Iris pigment epithelial cell (primary cell): ENCODE measurements around the gene GAGE13.
"Not testable (repeated sequence)": the region's sequence is repeated elsewhere in the genome, so short reads cannot be mapped to it uniquely, and the experiment has no call there.

ENCODE experiments used
- DNase-seq: peaks from one replicate; pipeline ENCODE4 v3.0.0-alpha.2; 2011; ENCODE audit warnings: low read depth

The GAGE13 gene, protein sequence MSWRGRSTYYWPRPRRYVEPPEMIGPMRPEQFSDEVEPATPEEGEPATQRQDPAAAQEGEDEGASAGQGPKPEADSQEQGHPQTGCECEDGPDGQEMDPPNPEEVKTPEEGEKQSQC

DNA sequence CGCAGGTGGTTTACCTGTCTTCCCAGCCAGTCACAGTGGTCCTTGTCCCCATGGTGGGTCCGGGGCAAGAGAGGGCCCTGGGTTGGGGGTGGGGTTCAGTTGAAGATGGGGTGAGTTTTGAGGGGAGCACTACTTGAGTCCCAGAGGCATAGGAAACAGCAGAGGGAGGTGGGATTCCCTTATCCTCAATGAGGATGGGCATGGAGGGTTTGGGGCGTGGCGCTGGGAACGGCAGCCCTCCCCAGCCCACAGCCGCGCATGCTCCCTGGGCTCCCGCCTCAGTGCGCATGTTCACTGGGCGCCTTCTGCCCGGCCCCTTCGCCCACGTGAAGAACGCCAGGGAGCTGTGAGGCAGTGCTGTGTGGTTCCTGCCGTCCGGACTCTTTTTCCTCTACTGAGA is at the start of gene GAGE13:
GAGE13 (plus strand) TSS at position 301 of the 400 bp plus-strand sequence. CDS start 1,156 bp downstream, outside the sequence.
- not testable (repeated sequence) for DNase-seq

DNA sequence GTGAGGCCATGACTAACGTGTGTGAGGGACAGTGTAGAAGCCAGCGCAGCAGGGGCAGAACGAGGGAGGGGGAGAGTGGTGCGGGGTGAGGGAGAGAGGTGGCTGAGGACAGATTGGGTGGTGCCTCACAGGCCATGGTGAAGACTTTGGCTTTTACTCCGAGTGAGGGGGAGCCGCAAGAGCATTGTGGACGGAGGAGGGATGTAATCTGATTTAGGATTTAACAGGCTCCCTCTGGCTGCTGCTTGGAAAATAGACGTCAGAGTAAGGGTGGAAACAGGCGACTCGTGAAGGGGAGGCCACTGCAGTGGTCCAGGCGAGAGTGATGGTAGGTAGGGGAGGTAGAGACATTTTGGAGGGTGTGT is 48.8 kb upstream of the GAGE13 start:
- DNase-seq = peak; percentile 20

DNA sequence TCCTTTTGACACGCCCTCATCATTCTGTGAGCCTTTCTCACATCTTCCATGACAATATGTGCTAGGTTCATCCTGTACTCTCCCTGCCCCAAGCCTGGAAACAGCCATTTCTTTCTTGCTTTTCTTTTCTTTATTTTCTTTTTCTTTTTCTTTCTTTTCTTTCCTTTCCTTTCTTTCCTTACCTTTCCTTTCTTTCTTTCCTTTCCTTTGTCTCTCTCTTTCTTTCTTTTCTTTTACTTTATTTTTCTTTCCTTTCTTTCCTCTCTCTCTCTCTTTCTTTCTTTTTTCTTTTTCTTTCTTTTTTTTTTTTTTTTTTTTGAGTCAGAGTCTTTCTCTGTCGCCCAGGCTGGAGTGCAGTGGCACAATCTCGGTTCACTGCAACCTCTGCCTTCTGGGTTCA is 47.2 kb upstream of the GAGE13 start:
- no peak for DNase-seq

DNA sequence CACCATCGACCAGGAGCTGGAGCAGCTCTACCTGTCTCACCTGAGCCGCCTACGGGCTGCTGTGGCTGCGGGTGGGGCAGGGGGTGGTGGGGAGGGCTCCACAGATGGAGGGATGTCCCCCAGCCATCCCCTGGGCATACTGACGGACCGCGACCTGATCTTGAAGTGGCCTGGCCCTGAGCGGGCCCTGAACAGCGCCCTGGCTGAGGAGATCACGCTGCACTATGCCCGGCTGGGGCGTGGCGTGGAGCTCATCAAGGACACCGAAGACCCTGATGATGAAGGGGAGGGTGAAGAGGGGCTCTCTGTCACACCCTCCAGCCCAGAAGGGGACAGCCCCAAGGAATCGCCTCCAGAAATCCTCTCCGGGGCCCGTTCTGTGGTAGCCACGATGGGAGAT is 45.2 kb upstream of the GAGE13 start:
- no peak for DNase-seq

DNA sequence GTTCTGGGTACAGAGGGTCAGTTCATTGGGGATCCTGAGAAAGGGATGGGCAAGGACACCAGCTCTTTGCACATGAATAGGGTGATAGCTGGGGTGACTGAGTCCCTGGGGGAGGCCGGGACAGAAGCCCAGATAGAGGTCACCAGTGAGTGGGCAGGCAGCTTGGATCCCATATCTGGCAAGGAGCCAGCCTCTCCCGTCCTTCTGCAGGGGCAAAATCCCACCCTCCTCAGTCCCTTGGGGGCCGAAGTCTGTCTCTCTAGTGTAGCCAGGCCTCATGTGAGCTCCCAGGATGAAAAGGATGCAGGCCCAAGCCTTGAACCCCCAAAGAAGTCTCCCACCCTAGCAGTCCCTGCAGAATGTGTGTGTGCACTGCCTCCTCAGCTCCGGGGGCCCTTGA is 44.8 kb upstream of the GAGE13 start:
- no peak for DNase-seq

DNA sequence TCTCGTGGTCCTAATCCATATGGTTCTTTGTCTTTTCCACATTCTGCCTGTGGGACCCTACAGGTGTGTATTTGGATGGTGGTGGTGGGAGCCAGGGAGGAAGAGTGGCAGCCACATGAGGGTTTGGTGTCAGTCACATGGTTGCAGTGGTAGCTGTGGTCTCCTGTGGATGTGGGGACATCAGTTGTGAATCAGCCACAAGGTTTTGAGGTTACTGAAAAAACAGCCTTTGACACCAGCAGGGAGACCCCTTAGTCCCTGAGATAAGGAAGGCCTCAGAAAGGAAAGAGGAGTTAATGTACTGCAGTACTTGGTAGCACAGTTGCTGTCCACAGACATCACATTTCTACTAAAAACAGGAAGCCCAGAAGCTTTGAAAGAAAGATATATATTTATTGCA is 43.7 kb upstream of the GAGE13 start:
- no peak for DNase-seq

DNA sequence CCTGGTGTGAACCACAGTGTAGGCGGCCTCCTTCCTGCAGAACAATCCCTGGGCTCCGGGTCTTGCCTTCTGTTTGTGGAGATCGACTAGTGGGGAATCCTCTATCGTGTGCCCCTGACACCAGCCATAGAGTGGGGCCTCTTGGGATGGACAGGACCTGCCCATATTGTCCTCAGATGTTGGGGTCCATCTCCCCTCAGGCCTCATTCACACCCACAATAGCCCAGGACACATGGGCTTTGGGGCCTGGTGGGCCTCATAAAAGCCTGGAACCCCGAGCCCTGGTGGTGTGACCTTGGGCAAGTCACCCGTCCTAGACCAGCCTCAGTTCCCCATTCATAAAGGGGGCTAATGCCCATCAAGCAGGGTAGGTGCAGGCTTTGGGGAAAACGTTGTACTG is 41.2 kb upstream of the GAGE13 start:
- no peak for DNase-seq

DNA sequence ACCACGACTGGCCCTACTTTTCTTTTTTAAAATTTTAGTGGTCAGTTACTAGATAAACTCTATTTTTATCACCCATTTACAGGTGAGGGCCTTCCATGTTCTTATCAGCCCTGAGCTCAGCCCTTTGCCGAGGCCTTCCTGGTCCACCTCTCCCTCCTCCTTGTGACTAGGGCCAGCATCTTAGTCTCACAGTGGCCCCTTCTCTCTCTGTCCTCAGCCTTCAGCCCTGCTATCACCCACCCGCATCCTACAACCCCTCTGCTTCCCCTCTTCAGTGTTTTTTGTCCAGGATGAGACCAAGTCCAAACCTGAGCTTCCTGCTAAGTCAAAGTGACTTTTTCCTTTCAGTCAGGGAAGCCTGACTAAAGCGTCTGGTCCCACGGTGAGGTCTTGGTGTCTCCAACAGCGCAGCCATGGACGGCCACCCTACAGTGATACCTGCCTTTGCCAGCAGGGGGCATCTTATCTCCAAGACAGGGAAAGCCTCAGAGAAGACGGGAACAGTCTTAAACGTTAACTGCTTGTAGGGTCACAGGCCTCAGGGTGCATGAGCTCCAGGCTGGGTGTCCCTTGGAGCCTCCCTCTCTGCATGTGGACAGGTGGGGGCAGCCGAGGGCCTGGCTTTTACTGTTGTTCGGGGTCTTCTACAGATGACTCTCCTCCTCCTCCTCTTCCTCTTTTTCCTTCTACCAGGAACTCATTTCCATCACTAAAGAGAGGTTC is 39.6 kb upstream of the GAGE13 start:
- peak; percentile 47 for DNase-seq

DNA sequence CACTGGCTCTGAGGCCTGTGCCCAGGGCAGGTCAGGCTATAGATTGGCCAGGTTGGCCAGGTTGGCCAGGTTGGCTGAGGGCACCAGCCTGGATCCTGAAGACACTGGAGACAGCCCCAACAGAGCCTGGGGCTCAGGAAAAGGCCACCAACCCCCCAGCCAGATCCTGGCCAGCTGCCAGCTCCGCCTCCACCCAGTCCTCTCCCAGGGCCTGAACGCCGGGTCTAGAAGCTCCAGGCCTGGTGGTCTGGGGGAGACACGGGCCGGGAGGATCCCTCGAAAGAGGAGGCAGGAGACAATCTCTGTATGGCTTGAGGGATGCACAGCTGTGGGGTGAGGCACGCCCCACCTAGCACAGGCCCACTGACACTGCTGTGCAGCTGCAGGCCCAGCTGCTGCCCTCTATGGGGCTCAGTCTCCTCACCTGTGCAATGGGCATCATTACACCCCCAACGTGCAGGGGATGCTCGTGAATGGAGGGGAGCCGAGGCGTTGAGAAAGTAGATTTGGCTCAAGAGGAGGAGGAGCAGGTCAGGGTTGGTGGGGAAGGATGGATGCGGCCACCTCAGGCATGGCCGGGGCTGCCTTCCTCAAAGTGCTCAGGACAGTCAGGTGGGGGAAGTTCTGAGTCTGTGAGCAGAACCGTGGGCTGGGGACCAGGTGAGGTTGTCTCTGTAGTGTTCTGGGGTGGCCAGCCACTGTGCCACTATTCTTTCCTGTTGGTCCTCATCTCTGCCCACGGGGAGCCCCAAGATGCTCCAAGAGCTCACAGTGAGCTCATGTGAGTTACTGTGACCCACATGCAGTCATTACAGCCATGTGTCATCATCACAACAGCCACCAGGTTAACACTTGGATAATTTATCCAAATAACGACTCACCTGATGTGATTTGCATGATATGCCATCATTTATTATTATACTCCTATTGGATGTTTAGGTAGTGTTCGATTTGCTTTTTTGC is 38.7 kb upstream of the GAGE13 start:
- no peak for DNase-seq

DNA sequence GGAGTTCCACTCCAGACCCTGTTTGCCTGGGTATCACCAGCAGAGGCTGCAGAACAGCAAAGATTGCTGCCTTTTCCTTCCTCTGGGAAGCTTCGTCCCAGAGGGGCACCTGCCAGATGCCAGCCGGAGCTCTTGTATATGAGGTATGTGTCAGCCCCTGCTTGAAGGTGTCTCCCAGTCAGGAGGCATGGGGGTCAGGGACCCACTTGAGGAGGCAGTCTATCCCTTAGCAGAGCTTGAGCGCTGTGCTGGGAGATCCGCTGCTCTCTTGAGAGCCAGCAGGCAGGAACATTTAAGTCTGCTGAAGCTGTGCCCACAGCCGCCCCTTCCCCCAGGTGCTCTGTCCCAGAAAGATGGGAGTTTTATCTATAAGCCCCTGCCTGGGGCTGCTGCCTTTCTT is 32.1 kb upstream of the GAGE13 start:
- DNase-seq = not testable (repeated sequence)

DNA sequence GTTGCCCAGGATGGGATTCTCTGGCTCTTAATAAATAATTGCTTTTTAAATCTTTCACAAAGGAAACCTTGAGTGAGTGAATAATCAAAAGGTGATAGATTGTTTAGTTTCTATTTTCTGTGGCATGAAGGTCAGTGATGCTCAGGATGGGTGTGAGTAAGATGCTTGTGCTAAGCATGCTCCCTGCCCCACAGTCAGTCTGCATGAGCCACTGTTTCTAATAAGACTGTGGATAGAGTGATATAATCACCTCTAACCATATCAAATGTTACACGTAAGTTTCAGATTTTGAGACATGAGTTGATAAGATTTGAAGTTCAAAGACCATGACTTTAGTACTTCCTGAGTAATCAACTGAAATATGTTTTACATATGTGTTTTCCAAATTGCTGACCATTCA is 30.7 kb upstream of the GAGE13 start:
- DNase-seq = no peak

DNA sequence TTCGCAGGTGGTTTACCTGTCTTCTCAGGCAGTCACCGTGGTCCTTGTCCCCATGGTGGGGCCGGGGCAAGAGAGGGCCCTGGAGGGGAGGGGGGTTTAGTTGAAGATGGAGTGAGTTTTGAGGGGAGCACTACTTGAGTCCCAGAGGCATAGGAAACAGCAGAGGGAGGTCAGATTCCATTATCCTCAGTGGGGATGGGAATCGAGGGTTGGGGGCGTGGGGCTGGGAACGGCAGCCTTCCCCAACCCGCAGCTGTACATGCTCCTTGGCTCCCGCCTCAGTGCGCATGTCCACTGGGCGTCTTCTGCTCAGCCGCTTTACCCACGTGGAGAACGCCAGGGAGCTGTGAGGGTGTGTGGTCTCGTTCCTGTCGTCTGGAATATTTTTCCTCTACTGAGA is 28.0 kb upstream of the GAGE13 start, which contains the start of gene GAGE10:
GAGE10 (plus strand) TSS at position 301 of the 400 bp plus-strand sequence. CDS start 1,214 bp downstream, outside the sequence.
- no peak for DNase-seq

DNA sequence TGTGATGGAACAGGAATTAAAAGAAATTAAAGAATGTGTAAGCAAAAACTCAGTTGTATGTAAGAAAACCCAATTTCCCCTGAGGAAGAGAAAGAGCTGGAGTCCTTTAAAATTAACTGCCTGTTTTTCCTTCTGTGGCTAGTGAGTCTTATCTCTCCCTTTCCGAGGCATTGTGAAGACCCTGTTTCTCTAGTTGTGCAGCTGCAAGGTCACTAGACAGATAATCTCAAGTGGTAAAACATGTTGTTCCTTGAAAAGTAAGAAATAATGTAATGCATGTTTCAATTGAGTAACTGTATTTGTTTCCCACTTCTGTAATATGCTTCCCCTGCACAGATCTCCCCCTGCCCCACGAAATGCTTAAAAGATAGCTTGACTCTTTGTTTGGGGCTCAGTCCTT is 23.6 kb upstream of the GAGE13 start:
- DNase-seq = not testable (repeated sequence)

DNA sequence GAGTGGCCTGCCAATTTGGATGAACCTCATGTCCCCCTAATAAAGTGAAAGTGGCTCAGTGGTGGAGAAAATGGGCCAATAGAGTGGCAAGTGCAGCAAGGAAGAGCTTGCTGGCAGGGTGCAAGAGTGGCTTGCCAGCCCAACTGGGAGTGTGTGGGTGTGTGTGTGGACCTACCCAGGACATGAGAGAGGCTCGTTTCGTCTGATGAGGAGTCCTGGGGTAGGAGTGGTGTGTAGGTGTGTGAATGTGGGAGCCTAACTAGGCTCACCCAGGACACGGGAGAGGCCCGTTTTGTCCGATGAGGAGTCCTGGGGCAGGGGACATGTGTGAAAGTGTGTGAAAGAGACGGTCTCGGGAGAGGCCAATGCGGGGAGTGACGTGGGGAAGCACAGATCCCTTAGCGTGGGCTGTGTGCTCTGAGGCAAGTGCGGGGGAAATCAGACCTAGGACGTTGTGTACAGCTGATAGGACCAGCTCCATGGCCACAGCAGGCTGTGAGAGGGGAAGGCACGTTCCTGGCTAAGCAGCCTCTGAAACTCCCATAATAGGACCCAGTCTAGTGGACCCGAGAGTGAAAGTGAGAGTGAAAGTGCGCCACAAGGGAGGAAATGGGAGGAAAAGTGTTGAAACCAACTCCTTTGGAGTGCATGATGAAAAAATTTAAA is 22.6 kb upstream of the GAGE13 start:
- peak; percentile 9 for DNase-seq

DNA sequence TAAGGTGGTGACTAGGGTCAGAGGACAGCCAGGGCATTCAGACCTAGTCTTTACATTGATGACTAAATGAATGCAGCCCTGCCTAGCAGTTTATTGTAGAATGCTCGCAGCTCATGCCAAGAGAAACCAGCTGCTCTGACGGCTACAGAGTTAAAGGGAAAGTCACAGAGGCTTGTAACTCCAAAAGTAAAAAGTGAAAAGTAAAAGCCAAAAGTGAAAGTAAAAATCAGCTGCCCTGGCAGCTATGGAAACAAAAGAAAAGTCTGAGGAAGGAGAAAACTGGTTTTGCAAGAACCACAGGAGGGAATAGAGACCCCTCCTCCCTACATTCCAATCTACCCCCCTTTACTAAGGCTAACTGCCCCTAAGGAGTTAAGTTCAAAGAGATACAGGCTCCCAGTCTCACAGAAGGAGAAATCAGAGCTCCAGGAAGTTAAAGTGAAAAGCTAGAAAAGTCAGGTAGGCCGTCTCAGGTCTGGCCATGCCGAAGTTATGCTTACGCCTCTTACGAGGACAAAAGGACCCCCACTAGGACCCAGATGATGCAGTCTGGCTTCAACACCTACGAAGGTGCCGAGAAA is 21.9 kb upstream of the GAGE13 start:
- DNase-seq = peak; percentile 22

DNA sequence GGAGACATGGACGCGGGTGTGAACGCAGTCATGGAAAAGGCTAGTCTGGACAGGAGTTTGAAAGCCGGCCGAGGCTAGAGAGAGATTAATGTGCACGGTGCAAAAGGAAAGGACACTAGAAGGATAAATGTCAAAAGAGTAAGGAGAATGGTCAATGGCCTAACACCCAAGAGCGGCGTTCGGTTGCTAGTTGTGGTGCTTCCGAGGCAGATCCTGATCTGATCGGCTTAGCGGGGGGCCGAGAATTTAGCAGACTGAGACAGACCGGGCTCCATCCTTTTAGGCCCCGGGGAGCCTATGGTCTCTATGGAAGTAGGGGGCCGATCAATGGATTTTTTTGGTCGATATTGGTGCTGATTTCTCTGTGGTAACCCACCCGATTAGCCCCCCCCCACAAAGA is 21.0 kb upstream of the GAGE13 start:
- DNase-seq = no peak

DNA sequence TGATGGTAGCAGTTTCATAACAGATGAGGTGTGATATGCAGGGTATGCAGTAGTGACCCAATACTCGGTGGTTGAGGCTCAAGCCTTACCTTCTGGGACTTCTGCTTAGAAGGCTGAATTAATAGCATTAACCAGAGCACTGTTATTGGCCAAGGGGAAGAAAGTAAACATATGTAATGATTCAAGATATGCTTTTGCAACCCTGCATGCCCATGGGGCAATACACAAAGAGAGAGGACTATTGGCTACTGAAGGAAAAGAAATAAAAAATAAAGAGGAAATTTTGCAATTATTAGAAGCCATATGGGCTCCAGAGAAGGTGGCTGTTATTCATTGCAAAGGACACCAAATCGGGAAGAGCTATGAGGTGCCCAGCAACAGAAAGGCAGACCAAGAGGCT is 19.2 kb upstream of the GAGE13 start:
- no peak for DNase-seq

DNA sequence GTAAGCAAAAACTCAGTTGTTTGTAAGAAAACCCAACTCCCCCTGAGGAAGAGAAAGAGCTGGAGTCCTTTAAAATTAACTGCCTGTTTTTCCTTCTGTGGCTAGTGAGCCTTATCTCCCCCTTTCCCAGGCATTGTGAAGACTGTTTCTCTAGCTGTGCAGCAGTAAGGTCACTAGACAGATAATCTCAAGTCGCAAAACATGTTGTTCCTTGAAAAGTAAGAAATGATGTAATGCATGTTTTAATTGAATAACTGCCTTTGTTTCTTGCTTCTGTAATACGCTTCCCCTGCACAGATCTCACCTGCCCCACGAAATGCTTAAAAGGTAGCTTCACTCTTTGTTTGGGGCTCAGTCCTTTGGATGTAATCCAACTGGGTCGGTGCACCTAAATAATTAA is 15.3 kb upstream of the GAGE13 start:
- DNase-seq = no peak

DNA sequence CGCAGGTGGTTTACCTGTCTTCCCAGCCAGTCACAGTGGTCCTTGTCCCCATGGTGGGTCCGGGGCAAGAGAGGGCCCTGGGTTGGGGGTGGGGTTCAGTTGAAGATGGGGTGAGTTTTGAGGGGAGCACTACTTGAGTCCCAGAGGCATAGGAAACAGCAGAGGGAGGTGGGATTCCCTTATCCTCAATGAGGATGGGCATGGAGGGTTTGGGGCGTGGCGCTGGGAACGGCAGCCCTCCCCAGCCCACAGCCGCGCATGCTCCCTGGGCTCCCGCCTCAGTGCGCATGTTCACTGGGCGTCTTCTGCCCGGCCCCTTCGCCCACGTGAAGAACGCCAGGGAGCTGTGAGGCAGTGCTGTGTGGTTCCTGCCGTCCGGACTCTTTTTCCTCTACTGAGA is 9.6 kb upstream of the GAGE13 start, which contains the start of gene GAGE12J:
GAGE12J (plus strand) TSS at position 301 of the 400 bp plus-strand sequence. CDS start 1,157 bp downstream, outside the sequence.
- DNase-seq = not testable (repeated sequence)

DNA sequence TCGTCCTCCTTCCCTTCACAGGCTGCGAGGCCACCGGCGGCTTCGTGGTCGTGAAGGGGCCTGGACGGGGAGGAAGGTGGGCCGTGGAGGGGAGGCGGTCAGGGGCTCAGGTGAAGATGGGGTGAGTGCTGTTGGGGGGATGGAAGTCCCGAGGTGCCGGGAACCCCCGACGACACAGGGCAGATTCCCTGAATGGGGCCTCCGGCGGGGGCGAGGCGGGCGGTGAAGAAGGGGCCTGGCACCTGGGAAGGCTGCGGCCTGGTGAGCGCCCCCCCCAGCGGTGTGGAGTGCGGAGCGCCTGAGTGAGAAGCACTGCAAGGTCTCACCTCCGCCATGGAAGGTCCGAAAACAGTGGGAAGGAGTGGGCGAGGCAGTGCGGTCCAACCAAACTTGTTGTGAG is 9.1 kb upstream of the GAGE13 start:
- not testable (repeated sequence) for DNase-seq

DNA sequence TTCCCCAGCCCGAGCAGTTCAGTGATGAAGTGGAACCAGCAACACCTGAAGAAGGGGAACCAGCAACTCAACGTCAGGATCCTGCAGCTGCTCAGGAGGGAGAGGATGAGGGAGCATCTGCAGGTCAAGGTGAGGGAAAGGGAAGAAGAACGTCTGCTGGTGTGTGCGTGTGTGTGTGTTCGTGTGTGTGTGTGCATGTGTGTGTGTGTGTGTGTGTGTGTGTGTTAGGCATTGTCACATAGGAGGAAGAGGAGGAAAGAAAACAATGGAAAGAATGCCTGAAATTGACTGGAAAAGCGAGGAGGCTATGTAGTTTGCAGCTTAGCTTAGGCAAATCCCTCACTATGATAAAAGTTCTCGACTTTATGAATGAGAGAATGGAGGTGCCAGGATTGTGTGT is 7.6 kb upstream of the GAGE13 start:
- not testable (repeated sequence) for DNase-seq

DNA sequence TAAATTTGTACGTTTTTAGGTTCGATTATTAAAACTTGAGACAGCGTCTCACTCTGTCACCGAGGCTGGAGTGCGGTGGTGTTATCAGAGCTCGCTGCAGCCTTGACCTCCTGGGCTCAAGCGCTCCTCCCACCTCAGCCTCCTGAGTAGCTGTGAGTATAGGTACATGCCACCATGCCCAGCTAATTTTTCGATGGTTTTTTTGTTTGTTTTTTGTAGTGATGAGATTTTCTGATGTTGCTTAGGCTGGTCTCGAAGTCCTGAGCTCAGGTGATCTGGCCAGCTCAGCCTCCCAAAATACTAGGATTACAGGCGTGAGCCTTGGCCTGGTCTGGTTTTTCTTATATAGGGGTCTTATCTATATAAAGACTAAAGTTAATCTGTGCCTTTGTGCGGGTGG is 961 bp upstream of the GAGE13 start:
- not testable (repeated sequence) for DNase-seq
